NB4 (cell line): Measurements from ENCODE around the gene TMED6.

Experiments used
- DNase-seq: peaks from one replicate; pipeline ENCODE4 v3.0.0; 2010; ENCODE audit warnings: low read depth
- H3K4me3 ChIP-seq: one replicate; pipeline ENCODE4 v1.5.1; 2011; ENCODE audit warnings: mild to moderate bottlenecking, low read depth, low read length, moderate library complexity
- CTCF ChIP-seq: IDR thresholded peaks from one replicate; pipeline ENCODE4 v1.5.1; 2012; ENCODE audit warnings: low read depth, low read length
- MAX ChIP-seq: IDR thresholded peaks from 2 replicates; pipeline ENCODE4 v1.6.1; 2011; ENCODE audit warnings: low read depth, low read length
- MYC ChIP-seq: IDR thresholded peaks from 2 replicates; pipeline ENCODE4 v1.6.1; 2011; ENCODE audit warnings: low read depth, low read length
- POLR2A ChIP-seq: IDR thresholded peaks from 2 replicates; pipeline ENCODE4 v1.6.1; 2011; ENCODE audit warnings: mild to moderate bottlenecking; ENCODE audit not compliant: insufficient read length; ENCODE audit errors: extremely low read depth

TMED6 gene

GRCh38 chr16:69320740-69321073 lies 30.9 kb downstream of the TMED6 start:
- DNase-seq: no peak
- no peak overlapping the region for H3K4me3 ChIP-seq
- TF ChIP-seq MAX: no peak
- TF ChIP-seq MYC: no peak
- no peak for TF ChIP-seq POLR2A
- TF ChIP-seq CTCF: no peak

GRCh38 chr16:69319826-69320739 lies 31.5 kb downstream of the TMED6 start:
- H3K4me3 ChIP-seq: no peak overlapping the region
- no peak for DNase-seq
- no peak for TF ChIP-seq MYC
- no peak for TF ChIP-seq POLR2A
- no peak for TF ChIP-seq MAX
- TF ChIP-seq CTCF: no peak

- H3K4me3 ChIP-seq: no peak overlapping the region
- TF ChIP-seq MAX (no peak), MYC (no peak), CTCF (no peak), POLR2A (no peak)
- no peak for DNase-seq
Observed at GRCh38 chr16:69319381-69319780, 32.2 kb downstream of the TMED6 start.

GRCh38 chr16:69318911-69319289 lies 32.7 kb downstream of the TMED6 start:
- DNase-seq: no peak
- TF ChIP-seq MYC (no peak), CTCF (no peak), MAX (no peak), POLR2A (no peak)
- no peak overlapping the region for H3K4me3 ChIP-seq

GRCh38 chr16:69318177-69318910 lies 33.2 kb downstream of the TMED6 start:
- H3K4me3 ChIP-seq: no peak overlapping the region
- no peak for TF ChIP-seq MYC
- TF ChIP-seq MAX: no peak
- TF ChIP-seq CTCF: no peak
- no peak for DNase-seq
